ENCODE results near the gene HVCN1.
"Not testable (repeated sequence)": the region's sequence is repeated elsewhere in the genome, so short reads cannot be mapped to it uniquely, and the experiment has no call there.

The HVCN1 gene, protein sequence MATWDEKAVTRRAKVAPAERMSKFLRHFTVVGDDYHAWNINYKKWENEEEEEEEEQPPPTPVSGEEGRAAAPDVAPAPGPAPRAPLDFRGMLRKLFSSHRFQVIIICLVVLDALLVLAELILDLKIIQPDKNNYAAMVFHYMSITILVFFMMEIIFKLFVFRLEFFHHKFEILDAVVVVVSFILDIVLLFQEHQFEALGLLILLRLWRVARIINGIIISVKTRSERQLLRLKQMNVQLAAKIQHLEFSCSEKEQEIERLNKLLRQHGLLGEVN

DNA sequence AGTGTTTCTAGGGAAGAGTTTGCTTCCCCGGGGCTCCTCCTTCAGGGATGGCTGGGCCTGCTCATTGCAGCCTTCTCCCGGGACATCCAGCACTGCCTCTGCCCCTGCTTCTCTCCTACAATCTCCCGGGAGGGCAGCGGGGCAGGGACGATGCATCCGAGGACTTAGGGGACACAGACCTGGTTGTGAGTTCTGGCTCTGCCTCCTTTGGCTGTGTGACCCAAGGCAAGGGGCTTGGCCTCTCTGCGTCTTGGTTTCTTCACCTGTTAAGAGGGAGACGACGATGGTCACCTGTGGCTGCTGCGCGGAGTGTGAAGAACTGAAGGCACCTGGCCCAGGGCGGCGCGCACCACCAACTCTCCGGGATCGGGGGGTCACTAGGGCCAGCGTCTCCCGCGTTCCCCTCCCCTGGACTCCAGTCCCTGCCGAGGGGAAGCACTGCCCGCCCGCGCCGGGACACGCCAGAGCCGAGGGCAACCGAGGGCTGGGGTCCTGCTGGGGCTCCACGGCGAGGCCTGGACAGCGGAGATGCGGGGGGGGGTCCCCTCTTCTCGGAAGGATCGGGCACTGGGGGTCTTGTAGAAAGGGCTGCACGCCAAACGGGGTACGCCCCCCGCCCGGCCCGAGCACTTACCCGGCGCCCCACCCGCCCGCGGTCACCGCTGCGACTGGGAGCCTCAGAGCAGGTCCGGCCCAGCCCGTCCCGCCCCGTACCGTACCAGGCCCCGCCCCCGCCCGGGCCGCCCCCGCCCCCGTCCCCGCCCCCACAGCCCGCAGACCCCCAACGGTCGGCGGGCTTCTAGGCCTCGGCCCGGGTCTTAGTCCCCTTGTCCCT lies at the start of gene HVCN1:
Gene HVCN1 (minus strand): TSS at position 670 of the 835 bp plus-strand sequence. CDS start 5,870 bp downstream, outside the sequence.
- no peak for DNase-seq (ENCODE audit: low read depth in 2 of 2)

DNA sequence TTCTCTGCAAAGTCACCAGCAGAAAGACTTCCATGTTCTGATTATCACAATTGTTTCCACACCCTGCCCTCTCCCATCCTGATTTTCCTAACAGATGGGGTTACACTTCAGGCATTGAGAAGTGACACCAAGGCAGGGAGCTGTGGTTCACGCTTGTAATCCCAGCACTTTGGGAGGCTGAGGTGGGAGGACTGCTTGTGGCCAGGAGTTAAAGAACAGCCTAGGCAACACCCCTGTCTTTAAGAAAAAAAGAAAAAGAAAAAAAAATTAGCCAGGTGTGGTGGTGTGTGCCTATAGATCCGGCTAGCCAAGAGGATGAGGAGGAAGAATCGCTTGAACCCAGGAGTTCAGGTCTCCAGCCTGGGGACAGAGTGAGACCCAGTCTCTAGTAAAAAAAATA lies 48.6 kb upstream of the HVCN1 start:
- no peak for DNase-seq (ENCODE audit: low read depth in 2 of 2)

DNA sequence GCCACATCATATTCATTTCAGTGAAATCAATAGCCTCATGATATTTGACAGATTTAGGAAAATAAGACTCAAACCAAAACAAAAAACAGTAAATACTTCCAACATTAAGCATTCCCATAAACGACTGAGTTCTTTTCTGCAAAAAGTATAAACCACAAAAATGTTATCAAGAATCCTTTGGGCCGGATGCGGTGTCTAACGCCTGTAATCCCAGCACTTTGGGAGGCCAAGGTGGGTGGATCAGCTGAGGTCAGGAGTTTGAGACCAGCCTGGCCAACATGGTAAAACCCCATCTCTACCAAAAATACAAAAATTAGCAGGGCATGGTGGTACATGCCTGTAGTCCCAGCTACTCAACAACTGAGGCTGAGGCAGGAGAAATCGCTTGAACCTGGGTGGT lies 48.1 kb upstream of the HVCN1 start:
- not testable (repeated sequence) for DNase-seq (ENCODE audit: low read depth in 2 of 2)

DNA sequence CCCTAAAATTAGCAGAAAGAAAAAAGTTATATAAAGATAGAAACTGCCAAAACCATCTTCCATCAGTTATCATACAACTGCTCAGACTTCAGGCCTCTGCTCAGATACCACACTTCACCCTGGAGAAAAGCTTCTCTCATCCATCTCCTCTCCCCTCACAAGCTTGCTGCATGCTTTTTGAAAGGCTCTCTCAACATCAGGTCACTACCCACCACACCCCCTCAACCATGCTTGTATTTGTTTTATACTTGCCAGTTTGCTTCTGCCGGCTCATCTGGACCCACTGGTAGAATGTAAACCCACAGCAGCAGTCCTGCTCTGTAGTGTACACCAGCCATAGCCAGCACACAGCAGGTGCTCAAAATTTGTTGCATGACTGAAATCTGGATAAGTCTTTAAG lies 45.0 kb upstream of the HVCN1 start:
- DNase-seq (ENCODE audit: low read depth in 2 of 2), result no peak

DNA sequence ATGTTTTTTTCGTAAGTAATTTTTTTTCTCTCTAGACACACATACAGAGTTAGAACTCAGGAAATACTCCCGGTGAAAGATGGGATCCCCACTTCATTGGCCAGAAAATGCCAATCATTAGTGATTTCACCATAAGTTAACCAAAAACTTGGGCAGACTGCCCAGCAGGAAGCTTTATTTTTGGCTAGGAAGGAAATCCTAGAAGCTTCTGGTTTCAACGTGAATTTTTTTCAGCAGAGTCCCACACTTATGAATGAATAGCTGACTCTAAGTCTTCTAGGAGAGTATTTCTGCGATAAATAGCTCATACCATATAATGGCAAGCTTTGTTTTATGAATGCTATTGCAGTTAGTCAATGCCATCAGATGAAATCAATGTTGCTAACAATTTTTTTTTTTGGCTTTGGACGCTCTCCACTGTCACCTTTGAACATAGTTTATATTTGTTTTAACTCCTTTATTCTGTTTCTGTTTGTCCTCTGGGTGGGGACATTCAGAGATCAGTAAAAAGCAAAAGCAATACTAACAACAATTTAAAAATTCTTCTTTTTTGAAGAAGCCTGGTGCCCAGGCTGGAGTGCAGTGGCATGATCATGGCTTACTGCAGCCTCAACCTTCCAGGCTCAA lies 44.3 kb upstream of the HVCN1 start:
- no peak for DNase-seq (ENCODE audit: low read depth in 2 of 2)

DNA sequence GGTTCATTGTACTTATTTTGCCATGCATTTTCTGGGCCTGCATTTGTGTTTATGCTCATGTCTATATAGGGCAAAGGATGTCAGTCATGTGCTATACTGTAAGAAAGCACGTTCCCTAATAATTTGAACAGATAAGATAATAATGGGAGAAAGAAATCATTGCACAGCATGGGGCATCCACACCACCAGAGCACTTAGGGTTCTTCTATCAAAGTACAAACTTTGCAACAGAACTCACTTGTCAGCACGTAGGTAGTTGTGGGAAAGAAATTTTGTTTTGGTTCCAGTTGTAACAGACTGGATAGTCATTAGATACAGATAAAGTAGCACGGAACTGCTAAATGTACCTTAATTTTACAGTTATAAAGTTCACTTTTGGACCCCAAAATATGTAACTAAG lies 43.7 kb upstream of the HVCN1 start:
- no peak for DNase-seq (ENCODE audit: low read depth in 2 of 2)

DNA sequence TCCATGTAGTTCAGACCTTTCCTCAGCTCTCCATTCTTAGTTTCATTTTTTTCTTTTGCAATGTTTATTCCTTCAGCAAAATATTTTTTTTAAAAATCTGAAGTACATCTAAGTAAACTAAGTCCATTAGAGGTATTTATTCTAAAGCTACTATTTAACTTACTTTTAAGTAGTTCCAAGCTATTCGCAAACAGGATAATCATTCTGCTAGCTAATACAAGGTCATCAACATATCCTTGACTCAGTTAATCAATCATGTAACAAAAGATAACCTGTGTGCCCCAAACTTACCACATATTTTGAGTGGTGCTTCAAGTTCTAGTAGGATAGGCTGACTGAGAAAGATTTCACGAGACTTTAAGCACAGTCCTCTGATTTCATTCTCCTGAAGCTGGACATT lies 42.6 kb upstream of the HVCN1 start:
- no peak for DNase-seq (ENCODE audit: low read depth in 2 of 2)

DNA sequence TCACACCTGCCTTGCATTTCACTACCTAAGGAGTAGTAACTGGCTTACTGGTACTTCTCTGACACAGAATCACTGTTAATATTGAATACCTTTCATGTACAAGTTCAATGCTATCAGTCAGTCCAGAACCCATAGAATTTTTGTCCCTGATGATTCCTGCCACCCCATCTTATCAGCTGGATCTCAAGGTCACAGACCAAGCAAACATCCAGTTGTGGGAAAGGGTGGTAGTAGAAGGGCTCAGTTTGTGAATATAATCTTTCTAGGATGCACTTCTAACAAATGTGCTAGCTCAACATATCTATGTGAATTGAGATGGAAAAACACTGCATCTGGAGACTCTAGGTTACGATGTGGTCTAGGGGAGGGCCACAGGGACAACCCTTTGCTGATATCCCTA lies 39.7 kb upstream of the HVCN1 start:
- DNase-seq (ENCODE audit: low read depth in 2 of 2), result no peak

DNA sequence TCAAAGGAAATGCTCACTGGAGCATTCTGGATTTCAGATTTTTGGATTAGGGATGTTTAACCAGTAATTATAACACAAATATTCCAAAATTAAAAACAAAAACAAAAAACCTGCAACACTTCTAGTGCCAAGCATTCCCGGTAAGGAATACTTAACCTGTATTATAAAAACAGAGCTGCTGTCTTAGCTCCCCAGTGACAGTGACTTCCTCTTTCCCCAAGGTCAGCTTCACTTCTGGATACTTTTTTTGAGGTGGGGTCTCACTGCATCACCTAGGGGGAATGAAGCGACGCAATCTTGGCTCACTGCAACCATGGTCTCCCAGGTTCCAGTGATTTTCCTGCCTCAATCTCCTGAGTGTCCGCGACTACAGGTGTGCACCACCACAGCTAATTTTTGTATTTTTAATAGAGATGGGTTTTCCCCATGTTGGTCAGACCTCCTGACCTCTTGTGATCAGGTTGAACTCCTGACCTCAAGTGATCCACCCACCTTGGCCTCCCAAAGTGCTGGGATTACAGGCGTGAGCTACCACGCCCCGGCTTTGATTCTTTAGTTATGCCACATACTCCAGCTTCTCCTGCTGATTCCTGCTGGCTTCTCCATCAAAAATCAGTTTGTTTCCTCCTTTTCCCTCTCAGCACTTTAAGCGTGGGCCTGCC lies 37.9 kb upstream of the HVCN1 start:
- no peak for DNase-seq (ENCODE audit: low read depth in 2 of 2)

DNA sequence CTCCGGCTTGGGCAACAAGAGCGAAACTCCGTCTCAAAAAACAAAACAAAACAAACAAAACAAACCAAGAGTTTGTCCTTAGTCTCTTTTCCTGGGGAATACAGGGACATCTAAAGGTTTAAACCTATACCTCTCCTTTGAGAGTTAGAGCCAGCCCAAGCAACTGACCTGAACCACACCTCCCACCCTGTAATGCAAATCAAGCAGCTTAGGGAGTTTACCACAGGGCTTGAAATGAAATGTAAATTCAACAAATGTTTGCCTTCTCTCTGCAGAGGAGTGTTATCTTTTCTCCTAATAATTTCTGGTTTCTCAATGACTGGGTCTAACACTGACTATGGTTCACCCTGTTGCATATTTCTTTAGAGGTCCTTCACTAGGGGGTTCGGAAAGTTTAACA lies 37.1 kb upstream of the HVCN1 start:
- DNase-seq (ENCODE audit: low read depth in 2 of 2), result no peak

DNA sequence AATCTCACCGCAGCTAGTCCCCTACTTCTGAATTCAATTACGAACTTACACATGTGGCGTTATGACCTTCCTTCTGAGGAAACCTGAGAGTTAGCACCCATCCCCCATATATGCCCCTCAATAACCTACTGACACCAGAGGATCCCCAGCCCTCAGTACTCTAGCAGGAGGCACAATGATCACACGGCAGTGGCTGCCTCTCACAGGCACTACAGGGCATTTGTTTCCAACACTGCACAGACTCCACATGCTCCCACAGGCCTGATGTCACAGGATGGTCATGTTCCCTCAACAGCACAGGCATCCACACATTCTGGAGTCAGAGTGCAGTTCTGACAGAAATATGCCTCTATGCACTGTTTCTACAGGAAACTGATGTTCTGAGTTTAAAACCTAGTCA lies 36.4 kb upstream of the HVCN1 start:
- no peak for DNase-seq (ENCODE audit: low read depth in 2 of 2)

DNA sequence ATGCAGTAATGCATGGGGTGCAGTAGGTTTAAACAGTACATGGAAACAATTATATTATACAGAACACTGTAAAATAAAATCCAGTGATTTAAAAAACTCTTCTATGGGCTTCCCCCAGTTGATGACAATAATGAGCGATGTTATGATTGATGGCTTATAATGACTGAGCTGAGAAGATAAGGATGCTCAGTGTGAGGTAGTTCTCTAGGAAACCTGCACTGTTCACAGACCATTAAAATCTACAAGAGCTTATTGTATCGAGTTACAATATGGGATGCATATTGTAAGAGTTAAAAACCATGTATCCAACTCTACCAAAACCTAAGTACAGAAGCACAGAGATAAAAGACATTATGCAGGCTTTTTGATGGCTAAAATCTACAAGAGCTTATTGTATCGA lies 34.0 kb upstream of the HVCN1 start:
- not testable (repeated sequence) for DNase-seq (ENCODE audit: low read depth in 2 of 2)

DNA sequence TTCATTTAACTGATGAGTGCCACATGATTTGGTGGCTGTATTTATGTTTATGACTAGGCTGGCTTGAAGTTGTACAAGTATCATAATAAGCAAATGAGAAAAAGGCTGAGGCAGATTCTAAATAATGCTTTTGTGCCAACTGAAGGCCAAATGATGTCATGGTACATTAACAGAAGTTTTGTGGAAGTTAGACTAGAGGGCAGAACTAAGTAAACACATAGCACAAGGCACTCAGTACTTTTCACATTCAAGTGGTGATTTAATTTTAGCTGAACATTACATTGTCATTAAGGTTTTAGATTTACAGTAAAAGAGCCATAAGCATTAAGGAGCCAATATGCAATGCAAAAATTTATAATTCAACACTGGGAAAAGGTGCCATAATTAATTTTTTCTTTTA lies 32.7 kb upstream of the HVCN1 start:
- no peak for DNase-seq (ENCODE audit: low read depth in 2 of 2)

DNA sequence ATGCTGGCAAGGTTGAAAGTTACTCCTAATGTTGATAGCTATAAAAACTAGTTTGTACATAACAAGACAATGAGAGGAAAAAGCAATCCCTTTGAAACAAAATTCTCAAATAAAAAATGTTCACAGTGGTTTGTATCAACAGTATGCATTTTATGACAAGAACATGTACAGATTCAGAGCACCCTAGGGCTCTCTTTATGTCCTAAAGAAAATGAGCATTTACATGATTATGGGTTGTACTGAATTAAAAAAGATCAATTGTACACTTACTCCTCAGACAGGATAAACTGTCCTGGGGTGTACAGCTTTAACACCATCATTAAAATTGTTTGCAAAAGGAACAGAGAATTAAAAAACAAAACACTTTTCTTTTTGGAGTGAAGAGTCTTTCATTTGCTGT lies 31.6 kb upstream of the HVCN1 start:
- no peak for DNase-seq (ENCODE audit: low read depth in 2 of 2)

DNA sequence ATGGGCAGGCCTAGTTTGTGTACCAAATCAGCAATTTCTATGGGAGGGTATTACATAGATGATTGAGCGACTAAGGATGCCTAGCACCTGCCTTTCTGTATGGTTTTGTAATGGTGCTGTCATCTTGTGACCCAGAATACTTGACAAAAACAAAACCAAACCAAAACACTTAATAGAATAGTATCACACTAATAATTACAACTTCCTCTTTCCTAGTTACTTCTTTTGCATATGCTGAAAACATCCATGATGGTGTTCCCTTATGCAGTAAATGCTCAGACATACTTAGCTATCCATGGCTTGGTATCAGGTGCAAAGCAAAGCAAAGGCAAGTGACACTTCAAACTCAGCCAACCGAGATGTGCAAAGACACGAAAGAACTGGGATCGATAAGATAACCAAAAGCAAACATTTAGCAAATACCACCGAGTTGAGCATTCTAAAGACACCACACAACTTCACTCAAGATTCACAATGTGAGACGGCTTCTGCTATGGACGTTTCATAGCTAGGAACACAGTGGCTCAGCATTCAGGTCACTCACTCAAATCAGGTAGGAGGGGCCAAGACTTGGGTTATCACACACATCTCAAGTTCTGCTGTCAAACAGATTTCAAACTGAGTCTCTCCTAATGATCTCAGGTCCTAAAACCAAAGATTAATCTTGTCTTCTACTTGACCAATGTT lies 29.4 kb upstream of the HVCN1 start:
- DNase-seq (ENCODE audit: low read depth in 2 of 2), result no peak

DNA sequence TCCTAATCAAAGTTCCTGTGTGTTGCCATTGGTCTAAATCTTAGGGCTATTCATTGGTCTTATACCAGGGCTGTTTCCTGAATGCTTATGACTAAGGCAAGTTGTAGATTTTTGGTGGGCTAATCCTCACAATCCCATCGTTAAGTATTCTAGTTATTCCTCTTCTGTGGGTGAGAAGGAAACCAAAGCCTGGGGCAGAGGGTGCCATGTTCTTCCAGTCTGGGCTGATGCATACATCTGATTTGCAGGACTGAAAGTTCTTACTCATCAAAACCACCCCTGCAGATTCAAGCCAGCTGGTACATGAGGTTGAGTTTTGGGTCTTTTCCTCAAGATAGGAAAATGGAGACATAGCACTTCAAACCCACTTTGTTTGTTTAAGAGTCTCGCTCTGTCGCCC lies 28.1 kb upstream of the HVCN1 start:
- no peak for DNase-seq (ENCODE audit: low read depth in 2 of 2)

DNA sequence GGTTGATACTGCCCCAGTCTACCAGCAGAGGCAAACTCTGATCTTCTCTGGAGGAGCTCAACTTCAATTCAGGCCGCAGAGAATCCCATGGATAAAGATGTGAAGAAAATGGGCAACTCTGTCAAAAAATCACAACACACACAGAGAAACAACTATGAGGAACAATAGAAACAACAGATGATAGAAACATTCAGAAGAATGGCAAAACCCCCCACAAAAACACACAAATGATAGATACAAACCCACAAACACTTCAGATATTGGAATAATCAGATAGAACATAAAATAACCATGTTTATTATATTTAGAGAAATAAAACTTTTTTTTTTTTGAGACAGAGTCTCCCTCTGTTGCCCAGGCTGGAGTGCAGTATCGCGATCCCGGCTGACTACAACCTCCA lies 20.0 kb upstream of the HVCN1 start:
- DNase-seq (ENCODE audit: low read depth in 2 of 2), result no peak

DNA sequence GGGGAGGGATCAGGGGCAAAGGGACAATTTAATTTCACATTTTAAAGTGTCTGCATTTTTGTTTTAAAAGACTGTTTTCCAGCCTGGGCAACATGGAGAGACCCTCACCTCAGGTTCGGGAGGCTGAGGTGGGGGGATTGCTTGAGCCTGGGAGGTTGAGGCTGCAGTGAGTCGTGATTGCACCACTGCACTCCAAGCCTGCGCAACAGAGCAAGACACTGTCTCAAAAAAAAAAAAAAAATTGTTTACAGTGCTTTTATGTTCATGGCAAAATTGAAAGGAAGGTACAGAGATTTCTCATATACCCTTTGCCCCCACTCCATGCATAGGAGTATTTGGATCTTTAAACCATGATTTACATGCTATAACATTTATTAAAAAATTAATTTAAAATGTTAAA lies 16.4 kb upstream of the HVCN1 start:
- no peak for DNase-seq (ENCODE audit: low read depth in 2 of 2)

DNA sequence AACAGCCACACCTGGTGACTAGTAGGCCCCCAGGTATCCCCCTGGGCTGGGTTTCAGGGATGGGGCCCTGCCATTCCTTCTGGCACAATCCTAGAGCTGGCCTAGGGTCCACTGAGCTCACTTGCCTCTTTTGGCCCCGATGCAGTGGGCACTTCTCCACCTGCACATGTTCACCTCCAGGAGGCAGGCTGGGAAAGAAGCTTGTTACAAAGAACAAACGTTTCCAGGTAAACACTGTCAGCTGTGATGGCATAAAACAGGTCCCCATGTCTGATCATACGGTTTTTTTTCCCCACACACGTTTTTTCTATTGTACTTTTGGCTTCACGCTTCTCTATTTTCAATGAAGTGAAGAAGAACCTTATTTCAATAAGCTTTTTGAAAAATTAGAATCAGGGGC lies 15.8 kb upstream of the HVCN1 start:
- DNase-seq (ENCODE audit: low read depth in 2 of 2), result no peak

DNA sequence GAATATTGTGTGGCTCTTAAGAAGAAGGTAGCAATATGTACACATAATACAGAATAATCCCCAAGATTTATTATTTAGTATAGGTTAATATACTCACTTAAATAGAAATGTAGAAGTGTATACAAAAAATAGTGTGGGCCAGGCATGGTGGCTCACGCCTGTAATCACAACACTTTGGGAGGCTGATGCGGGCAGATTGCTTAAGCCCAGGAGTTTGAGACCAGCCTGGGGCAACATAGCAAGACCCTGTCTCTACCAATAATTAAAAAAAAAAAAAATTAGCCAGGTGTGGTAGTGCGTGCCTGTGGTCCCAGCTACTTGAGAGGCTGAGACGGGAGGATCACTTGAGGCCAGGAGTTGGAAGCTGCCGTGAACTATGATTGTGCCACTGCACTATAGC lies 15.3 kb upstream of the HVCN1 start:
- DNase-seq (ENCODE audit: low read depth in 2 of 2), result no peak

DNA sequence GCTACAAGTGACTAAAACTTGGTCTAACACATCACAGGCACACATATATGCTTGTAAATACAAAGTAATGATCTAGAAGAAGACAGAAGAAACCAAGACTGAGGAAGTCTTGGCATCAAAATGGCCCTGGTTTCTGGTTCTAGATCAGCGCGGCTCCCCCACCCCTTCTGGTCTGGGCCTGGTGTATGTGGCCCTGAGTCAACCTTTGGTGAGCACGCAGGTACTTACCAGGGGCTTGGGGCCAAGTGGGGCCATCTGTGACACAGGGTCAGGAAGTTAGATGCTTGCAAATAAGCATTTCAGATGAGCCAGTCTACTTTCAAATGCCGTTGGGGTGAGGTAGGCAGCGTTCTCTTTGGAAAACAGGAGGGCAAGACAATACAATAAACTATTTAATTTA lies 13.2 kb upstream of the HVCN1 start:
- no peak for DNase-seq (ENCODE audit: low read depth in 2 of 2)

All from stimulated activated CD4-positive, alpha-beta T cell treated with anti-CD3 and anti-CD28 coated beads, Interleukin-4, amount 100 ng/mL, for 48 hours (primary cell).